SIG-M5 treated with dmso at 0.1 percent for 504 hours (cell line): ENCODE results near the gene YIPF3.
"Not testable (repeated sequence)": the region's sequence is repeated elsewhere in the genome, so short reads cannot be mapped to it uniquely, and the experiment has no call there.

Experiments
- DNase-seq: peaks from one replicate; lab custom pipeline; 2025; ENCODE audit not compliant: unreplicated experiment; lab: John Stamatoyannopoulos, UW

The YIPF3 gene

DNA sequence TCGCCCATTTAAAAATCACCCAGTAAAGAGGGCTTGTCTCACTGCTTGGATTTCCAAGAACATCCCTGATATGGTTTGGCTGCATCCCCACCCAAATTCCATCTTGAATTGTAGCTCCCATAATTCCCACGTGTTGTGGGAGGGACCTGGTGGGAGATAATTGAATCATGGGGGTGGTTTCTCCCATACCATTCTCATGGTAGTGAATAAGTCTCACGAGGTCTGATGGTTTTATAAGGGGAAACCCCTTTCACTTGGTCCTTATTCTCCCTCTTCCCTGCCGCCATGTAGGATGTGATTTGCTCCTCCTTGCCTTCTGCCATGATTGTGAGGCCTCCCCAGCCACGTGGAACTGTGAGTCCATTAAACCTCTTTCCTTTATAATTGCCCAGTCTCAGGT lies 49.5 kb downstream of the YIPF3 start:
- DNase-seq = not testable (repeated sequence)

GRCh38 chr6:43465948-43466347 lies 50.8 kb downstream of the YIPF3 start:
- no peak for DNase-seq

DNA sequence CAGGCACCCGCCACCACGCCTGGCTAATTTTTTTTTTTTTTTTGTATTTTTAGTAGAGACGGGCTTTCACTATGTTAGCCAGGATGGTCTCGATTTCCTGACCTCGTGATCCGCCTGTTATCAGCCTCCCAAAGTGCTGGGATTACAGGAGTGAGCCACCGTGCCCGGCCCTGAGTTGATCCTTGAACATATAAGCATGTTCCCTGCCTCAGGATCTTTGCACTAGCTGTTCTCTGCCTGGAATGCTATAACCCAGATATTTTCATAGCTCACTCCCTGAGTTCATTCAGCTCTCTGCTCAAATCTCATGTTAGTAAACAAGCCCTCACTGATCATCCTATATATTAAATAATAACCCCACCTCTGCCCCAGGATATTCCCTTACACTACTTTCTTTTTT lies 52.4 kb downstream of the YIPF3 start:
- DNase-seq = no peak

GRCh38 chr6:43461936-43462335 lies 54.8 kb downstream of the YIPF3 start:
- no peak for DNase-seq
